HepG2 (cell line): ENCODE results near the gene SPP1. TPM values are rescaled to one million over a fixed set of nuclear protein-coding genes. Genes with fewer than 3 reads are reported as not detected.

ENCODE experiments used
- EEA1 ChIP-seq: sonication (generic); formaldehyde crosslinking; IDR thresholded peaks from 2 replicates; pipeline ENCODE4 v1.5.1; 2020; ENCODE audit warnings: mild to moderate bottlenecking, missing genetic modification reagents, borderline replicate concordance
- FOXC1 ChIP-seq: sonication (generic); formaldehyde crosslinking; IDR thresholded peaks from 2 replicates; pipeline ENCODE4 v1.8.0; 2022; ENCODE audit warnings: mild to moderate bottlenecking, missing genetic modification reagents, borderline replicate concordance
- GATAD2A ChIP-seq: IDR thresholded peaks from 2 replicates; pipeline ENCODE4 v1.6.1; 2016
- KDM1A ChIP-seq: IDR thresholded peaks from 2 replicates; pipeline ENCODE4 v1.6.1; 2016; ENCODE audit warnings: missing compliant biosample characterization
- KLF12 ChIP-seq: sonication (generic); formaldehyde crosslinking; IDR thresholded peaks from 2 replicates; pipeline ENCODE4 v1.4.0; 2020; ENCODE audit warnings: missing genetic modification reagents, borderline replicate concordance
- NKX3-1 ChIP-seq: sonication (generic); formaldehyde crosslinking; IDR thresholded peaks from 2 replicates; pipeline ENCODE4 v1.5.0; 2020; ENCODE audit warnings: missing genetic modification reagents
- RFX3 ChIP-seq: IDR thresholded peaks from 2 replicates; pipeline ENCODE4 v1.6.1; 2016; ENCODE audit warnings: missing biosample characterization, missing genetic modification reagents
- SALL2 ChIP-seq: sonication (generic); formaldehyde crosslinking; IDR thresholded peaks from 2 replicates; pipeline ENCODE4 v1.8.1; 2023; ENCODE audit warnings: mild to moderate bottlenecking, missing genetic modification reagents, inconsistent platforms
- SMARCC2 ChIP-seq: fragments of 450-650 bp; IDR thresholded peaks from 2 replicates; pipeline ENCODE4 v1.6.1; 2017; ENCODE audit warnings: antibody characterized with exemption, mild to moderate bottlenecking
- TBX3 ChIP-seq: fragments of 450-650 bp; IDR thresholded peaks from 2 replicates; pipeline ENCODE4 v1.6.1; 2017; ENCODE audit warnings: antibody characterized with exemption, mild to moderate bottlenecking, inconsistent platforms, borderline replicate concordance
- ZC3H13 ChIP-seq: sonication (generic); formaldehyde crosslinking; IDR thresholded peaks from 2 replicates; pipeline ENCODE4 v1.8.1; 2023; ENCODE audit warnings: mild to moderate bottlenecking, missing genetic modification reagents, moderate library complexity
- ZFP37 ChIP-seq: sonication (generic); formaldehyde crosslinking; IDR thresholded peaks from 2 replicates; pipeline ENCODE4 v1.4.0; 2020; ENCODE audit warnings: missing genetic modification reagents, borderline replicate concordance
- ZNF138 ChIP-seq: sonication (generic); formaldehyde crosslinking; IDR thresholded peaks from 2 replicates; pipeline ENCODE4 v1.5.0; 2020; ENCODE audit warnings: mild to moderate bottlenecking, low read depth, missing genetic modification reagents
- ZNF644 ChIP-seq: IDR thresholded peaks from 2 replicates; pipeline ENCODE4 v1.6.1; 2016; ENCODE audit warnings: low read depth
- ZNF709 ChIP-seq: sonication (generic); formaldehyde crosslinking; IDR thresholded peaks from 2 replicates; pipeline ENCODE4 v1.5.0; 2020; ENCODE audit warnings: mild to moderate bottlenecking, missing genetic modification reagents
- ZSCAN20 ChIP-seq: sonication (generic); formaldehyde crosslinking; IDR thresholded peaks from 2 replicates; pipeline ENCODE4 v1.4.0; 2020; ENCODE audit warnings: missing genetic modification reagents, mild to moderate bottlenecking, borderline replicate concordance
- polyA plus RNA-seq, 8 experiments: library from polyadenylated mRNA; depleted of rRNA in 3 of 8; stranded (reverse) in 7 of 8; unstranded in 1 of 8; fragments of >200 nt; fragmentation: Illumina TruSeq in 4 of 8; extraction: Trizol in 4 of 8; gene quantifications; 2 replicates each; pipeline versions ENCODE4 v1.2.1 to v1.2.3, GENCODE V29; 2011 to 2016; ENCODE audit warnings: low read depth in 4 of 8, missing spikeins in 1 of 8, mixed read lengths in 1 of 8; ENCODE audit not compliant: insufficient read depth in 1 of 8
- total RNA-seq, 5 experiments: library from RNA; depleted of rRNA; stranded (reverse); fragments of >200 nt; fragmentation: Illumina TruSeq; extraction: Trizol; gene quantifications; 2 replicates each; pipeline ENCODE4 v1.2.3, GENCODE V29; 2016; ENCODE audit warnings: low read depth in 1 of 5
- TF ChIP-seq, protein P1 (sequence below): sonication (generic); formaldehyde crosslinking; IDR thresholded peaks from 2 replicates; pipeline ENCODE4; 2020; ENCODE audit warnings: missing genetic modification reagents, mild to moderate bottlenecking, borderline replicate concordance
- TF ChIP-seq, protein P2 (sequence below): sonication (generic); formaldehyde crosslinking; IDR thresholded peaks from 2 replicates; pipeline ENCODE4 v1.4.0; 2020; ENCODE audit warnings: missing genetic modification reagents, mild to moderate bottlenecking, borderline replicate concordance
- TF ChIP-seq, protein P3 (sequence below): IDR thresholded peaks from 2 replicates; pipeline ENCODE4 v1.6.1; 2016; ENCODE audit warnings: low read depth, missing genetic modification reagents, missing compliant biosample characterization

The SPP1 gene
- total and polyA plus RNA-seq, 2 of the 13 experiments (the other 11 are each of a cell fraction or from before 2014, with no cell fraction given) = 682 to 788 TPM

DNA sequence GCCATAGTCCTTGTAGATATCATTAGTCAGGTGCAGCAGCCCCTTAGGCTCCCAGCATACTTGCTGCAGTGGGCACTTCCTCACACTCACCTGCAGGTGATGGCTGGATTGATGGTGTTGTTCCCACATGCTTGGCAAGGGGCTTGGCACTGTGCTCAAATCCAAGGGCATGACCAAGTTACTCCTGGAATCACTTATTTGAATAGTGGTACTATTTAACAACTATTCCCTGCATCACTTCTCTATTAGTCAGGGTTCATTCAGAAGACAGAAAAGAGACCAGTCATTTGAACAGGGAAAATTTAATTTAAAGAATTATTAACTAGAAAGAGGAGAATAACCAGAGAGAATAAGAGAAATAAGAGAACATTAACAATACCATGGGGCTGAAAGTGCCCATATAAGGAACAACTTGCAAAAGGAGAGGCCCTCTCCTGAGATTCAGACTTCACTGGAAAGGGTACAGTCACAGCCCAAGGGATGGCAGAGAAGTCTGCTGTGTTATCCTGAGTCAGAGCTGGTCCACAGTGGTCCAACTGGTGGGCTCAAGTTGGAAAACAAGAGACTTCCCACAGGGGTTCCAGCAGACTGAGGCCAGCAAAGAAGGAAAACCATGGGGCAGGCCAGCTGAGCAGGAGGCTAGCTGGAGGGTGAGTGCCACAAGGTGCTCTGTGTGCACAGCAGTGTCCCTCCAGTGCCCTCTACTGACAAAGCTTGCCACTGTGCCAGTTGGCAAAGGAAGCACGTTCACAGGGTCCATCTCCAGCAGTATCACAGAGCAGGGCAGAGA, 9.8 kb downstream of the SPP1 start (continued):
- TF ChIP-seq, protein P1, sequence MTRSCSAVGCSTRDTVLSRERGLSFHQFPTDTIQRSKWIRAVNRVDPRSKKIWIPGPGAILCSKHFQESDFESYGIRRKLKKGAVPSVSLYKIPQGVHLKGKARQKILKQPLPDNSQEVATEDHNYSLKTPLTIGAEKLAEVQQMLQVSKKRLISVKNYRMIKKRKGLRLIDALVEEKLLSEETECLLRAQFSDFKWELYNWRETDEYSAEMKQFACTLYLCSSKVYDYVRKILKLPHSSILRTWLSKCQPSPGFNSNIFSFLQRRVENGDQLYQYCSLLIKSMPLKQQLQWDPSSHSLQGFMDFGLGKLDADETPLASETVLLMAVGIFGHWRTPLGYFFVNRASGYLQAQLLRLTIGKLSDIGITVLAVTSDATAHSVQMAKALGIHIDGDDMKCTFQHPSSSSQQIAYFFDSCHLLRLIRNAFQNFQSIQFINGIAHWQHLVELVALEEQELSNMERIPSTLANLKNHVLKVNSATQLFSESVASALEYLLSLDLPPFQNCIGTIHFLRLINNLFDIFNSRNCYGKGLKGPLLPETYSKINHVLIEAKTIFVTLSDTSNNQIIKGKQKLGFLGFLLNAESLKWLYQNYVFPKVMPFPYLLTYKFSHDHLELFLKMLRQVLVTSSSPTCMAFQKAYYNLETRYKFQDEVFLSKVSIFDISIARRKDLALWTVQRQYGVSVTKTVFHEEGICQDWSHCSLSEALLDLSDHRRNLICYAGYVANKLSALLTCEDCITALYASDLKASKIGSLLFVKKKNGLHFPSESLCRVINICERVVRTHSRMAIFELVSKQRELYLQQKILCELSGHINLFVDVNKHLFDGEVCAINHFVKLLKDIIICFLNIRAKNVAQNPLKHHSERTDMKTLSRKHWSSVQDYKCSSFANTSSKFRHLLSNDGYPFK (CRISPR knock-in tag) = no peak
- TF ChIP-seq SMARCC2 (no peak), ZNF644 (CRISPR knock-in tag) (no peak), ZNF138 (CRISPR knock-in tag) (no peak), RFX3 (no peak), SALL2 (CRISPR knock-in tag) (no peak), ZSCAN20 (CRISPR knock-in tag) (no peak), TBX3 (no peak), ZNF709 (CRISPR knock-in tag) (no peak), EEA1 (no peak), GATAD2A (CRISPR knock-in tag) (peak; percentile 52; the same call in 1 of the 2 replicates), FOXC1 (CRISPR knock-in tag) (no peak), NKX3-1 (CRISPR knock-in tag) (no peak), KLF12 (CRISPR knock-in tag) (no peak), ZFP37 (no peak), ZC3H13 (CRISPR knock-in tag) (no peak), KDM1A (no peak)
- TF ChIP-seq, protein P2, sequence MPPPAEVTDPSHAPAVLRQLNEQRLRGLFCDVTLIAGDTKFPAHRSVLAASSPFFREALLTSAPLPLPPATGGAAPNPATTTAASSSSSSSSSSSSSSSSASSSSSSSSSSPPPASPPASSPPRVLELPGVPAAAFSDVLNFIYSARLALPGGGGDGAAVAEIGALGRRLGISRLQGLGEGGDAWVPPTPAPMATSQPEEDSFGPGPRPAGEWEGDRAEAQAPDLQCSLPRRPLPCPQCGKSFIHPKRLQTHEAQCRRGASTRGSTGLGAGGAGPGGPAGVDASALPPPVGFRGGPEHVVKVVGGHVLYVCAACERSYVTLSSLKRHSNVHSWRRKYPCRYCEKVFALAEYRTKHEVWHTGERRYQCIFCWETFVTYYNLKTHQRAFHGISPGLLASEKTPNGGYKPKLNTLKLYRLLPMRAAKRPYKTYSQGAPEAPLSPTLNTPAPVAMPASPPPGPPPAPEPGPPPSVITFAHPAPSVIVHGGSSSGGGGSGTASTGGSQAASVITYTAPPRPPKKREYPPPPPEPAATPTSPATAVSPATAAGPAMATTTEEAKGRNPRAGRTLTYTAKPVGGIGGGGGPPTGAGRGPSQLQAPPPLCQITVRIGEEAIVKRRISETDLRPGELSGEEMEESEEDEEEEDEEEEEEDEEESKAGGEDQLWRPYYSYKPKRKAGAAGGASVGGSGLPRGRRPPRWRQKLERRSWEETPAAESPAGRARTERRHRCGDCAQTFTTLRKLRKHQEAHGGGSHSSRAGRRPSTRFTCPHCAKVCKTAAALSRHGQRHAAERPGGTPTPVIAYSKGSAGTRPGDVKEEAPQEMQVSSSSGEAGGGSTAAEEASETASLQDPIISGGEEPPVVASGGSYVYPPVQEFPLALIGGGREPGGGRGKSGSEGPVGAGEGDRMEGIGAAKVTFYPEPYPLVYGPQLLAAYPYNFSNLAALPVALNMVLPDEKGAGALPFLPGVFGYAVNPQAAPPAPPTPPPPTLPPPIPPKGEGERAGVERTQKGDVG (CRISPR knock-in tag) = no peak
- TF ChIP-seq, protein P3, sequence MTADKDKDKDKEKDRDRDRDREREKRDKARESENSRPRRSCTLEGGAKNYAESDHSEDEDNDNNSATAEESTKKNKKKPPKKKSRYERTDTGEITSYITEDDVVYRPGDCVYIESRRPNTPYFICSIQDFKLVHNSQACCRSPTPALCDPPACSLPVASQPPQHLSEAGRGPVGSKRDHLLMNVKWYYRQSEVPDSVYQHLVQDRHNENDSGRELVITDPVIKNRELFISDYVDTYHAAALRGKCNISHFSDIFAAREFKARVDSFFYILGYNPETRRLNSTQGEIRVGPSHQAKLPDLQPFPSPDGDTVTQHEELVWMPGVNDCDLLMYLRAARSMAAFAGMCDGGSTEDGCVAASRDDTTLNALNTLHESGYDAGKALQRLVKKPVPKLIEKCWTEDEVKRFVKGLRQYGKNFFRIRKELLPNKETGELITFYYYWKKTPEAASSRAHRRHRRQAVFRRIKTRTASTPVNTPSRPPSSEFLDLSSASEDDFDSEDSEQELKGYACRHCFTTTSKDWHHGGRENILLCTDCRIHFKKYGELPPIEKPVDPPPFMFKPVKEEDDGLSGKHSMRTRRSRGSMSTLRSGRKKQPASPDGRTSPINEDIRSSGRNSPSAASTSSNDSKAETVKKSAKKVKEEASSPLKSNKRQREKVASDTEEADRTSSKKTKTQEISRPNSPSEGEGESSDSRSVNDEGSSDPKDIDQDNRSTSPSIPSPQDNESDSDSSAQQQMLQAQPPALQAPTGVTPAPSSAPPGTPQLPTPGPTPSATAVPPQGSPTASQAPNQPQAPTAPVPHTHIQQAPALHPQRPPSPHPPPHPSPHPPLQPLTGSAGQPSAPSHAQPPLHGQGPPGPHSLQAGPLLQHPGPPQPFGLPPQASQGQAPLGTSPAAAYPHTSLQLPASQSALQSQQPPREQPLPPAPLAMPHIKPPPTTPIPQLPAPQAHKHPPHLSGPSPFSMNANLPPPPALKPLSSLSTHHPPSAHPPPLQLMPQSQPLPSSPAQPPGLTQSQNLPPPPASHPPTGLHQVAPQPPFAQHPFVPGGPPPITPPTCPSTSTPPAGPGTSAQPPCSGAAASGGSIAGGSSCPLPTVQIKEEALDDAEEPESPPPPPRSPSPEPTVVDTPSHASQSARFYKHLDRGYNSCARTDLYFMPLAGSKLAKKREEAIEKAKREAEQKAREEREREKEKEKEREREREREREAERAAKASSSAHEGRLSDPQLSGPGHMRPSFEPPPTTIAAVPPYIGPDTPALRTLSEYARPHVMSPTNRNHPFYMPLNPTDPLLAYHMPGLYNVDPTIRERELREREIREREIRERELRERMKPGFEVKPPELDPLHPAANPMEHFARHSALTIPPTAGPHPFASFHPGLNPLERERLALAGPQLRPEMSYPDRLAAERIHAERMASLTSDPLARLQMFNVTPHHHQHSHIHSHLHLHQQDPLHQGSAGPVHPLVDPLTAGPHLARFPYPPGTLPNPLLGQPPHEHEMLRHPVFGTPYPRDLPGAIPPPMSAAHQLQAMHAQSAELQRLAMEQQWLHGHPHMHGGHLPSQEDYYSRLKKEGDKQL (CRISPR knock-in tag) = no peak
